Caki2 (cell line): ENCODE measurements around the gene SORD. TPM values are rescaled to one million over a fixed set of nuclear protein-coding genes. Genes with fewer than 3 reads are reported as not detected.

Experiments
- DNase-seq: peaks from one replicate; pipeline ENCODE4 v3.0.0-alpha.2; 2015; ENCODE audit warnings: low read depth
- in situ Hi-C: cut with HindIII; loops from 2 replicates; pipeline ENCODE4 v1.10.0; 2016; ENCODE audit warnings: low sequenced_read_pairs, low pct_unique_long_range_greater_than_20kb, mixed read lengths
- total RNA-seq: library from RNA; depleted of rRNA; stranded (reverse); fragments of >200 nt; shearing (Covaris generic); gene quantifications from 2 replicates; pipeline ENCODE4 v1.2.3, GENCODE V29; 2014; ENCODE audit warnings: low replicate concordance

SORD gene
- total RNA-seq, 1 experiment from 2014 or later = 25.1 TPM

DNA sequence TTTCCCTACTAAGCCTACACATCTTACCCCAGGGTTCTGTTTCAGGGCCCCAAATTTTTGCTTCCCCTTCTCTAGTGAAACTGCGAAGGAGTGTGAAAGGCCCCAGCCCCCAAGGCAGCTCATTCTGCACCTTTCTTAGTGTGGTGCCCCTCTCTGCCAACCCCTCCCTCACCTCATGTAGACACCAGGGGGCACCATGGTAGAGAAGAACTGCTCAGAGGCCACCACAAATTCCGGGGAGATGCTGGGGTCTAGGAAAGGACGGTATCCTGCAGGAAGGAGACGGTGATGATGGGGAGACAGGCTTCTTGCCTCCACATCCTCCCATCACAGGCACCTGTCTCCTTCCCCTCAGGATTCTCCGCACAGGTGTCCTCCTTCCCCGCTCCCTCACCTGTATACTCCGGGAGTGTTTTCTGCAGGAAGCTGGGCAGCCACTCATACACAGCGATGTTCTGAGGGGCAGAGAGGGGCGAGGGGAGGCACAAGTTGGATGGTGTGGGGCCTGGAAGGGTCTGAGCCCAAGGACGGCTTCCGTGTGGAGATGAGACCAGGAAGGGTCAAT lies 87.3 kb downstream of the SORD start:
- DNase-seq = no peak
- in situ Hi-C loops = no loop called here

DNA sequence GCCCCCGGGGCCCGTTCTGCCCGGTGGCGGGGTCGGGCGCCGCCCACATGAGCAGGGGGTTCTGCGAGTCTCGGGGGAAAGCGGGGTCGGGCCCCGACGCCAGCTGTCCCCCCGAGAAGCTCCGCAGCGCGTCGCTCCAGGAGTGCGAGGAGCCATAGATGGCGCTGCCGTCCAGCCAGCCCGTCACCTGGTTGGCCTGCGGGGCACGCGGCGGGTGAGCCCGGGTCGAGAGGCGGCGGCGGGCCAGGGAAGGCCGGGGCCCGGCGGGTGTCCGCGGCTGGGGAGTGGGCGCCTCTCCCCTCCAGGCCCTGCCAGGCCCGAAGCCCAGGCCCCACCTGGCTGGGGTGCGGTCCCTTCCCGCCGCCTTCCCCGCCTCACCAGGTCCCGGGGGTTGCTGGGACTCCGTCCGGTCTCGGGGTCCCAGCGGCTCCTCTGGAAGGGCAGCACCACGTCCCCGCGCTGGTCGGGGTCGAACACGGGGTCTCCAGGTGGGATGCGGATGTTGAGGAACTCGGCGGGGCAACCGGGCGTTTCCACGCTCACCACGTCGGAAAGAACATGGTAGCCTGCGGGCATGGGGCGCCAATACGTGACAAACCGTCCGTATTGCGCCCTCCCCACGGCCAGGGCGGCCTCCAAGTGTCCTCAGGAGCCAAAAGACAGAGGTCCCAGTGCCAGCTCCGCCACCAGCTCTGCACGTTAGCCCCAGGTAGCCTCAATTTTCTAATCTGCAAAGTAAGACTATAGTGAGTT lies 88.6 kb downstream of the SORD start:
- no peak for DNase-seq
- in situ Hi-C loops = no loop called here

DNA sequence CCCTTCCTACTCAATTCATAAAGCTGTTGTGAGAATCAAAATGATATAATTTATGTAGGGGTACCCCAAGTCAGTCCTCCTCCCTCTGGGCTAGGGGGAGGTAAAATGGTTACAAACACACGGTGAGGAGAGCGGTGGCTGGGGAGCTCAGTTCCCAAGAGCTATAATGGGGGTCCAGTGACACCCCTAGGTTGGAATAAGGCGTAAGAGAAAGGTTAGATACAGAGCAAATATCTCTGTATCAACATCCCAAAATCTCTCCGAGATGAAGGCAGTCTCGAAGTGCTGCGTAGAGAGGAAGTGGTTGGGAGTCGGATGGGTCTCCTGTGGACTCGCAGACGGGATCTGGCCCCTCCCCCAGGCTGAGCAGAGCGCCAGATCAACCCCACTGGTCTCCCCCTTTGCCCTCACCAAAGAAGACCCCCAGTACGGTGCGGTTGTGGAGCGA lies 89.2 kb downstream of the SORD start:
- DNase-seq = no peak
- in situ Hi-C loops = no loop called here

DNA sequence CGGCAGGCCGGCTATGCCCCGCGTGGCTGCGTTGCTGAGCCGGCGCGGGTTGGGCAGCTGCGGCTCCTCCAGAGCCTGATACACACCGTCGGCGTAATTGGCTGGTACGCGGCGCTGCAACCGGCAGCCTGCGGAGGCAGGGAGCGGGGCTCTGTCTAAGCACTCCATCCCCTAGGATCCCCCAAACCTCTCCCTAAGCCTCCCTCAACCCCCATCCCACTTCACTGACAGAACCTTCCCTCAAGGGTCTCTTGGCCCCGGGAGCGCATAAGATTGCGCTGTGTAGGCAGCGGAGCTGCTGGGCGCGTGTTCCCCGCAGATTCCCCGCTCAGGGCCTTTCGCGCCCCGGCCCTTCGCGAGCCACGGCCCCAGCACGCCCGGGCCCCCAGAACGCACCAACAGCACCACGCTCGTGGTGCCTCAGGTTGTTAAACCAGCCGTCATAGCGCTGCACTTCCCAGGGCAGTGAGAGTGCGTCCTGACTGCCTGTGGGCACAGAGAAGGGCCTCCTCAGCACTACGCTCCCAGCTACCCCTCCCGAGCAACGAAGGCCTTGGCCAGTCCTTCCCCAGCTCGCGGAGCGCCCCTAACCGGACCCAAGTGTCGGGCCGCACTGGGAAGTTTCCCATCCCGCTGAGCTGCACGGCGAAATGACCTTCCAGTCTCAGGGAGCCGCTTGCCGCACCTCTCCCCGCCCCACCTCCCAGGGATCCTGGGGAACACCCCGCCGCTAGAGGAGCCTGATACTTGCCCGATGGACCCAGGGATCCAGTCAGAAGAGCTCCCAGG lies 89.8 kb downstream of the SORD start:
- in situ Hi-C loops = no loop called here
- DNase-seq = no peak

DNA sequence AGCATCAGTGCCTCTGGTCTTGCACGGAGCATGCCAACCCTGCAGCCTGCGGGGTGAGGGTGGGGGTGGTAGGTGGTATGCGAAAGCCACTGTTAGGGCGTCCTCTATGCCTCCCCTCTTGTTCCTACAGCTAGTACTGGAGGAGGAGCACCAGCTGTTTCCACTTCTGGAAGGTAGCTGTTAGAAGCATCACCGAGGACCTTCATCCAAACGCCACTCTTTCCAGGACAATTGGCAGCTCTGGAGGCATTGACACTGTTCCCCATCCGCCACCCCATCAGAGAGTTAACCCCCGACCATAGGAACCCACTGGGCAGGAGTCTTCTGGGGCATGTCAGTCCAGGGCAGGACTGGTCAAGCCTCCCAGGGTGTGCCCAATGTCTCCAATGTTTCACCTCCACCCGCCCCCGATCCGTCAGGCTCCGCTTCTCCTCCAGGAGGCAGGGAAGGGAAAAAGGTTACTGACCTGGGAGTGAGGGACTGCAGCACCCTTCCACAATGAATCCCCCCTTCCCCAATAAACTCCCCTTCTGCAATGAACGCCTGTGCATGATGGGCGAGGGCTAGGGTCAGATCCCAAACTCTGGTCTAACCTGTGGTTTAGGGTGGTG lies 90.5 kb downstream of the SORD start:
- no peak for DNase-seq
- in situ Hi-C loops = no loop called here

DNA sequence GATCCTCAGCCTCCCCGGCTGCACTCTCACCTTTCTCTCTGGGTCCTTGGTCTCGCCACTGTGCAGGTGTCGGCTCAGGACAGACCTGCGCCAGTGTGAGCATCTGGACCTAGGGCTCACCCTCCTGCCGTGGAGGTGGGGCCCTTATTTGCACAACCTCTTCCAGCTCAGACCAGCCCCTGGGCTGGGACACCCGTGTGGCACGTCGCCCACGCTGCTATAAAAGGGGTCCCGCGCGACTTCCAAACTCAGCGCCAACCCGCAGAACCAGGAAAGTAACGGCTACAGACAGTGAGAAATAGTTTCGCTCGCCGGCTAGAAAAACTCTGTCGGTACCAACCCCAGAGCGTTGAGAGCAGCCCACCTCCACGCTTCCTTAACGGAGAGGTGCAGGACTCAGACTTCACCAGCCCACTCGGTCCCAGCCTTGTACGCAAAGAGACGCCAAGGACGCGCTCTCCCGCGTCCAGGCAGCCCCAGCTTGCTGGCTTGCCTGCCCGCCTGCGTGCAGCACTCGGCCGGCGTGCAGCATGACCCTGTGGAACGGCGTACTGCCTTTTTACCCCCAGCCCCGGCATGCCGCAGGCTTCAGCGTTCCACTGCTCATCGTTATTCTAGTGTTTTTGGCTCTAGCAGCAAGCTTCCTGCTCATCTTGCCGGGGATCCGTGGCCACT lies 91.2 kb downstream of the SORD start, which contains the start of the genes DUOX2 and DUOXA2:
Gene DUOX2 (minus strand): TSS at position 97 of the 675 bp plus-strand sequence. CDS start 761 bp downstream, outside the sequence.
Gene DUOXA2 (plus strand): TSS at position 251 of the 675 bp plus-strand sequence. CDS start 280 bp downstream, at position 531.
- DNase-seq = no peak
- in situ Hi-C loops = no loop called here

DNA sequence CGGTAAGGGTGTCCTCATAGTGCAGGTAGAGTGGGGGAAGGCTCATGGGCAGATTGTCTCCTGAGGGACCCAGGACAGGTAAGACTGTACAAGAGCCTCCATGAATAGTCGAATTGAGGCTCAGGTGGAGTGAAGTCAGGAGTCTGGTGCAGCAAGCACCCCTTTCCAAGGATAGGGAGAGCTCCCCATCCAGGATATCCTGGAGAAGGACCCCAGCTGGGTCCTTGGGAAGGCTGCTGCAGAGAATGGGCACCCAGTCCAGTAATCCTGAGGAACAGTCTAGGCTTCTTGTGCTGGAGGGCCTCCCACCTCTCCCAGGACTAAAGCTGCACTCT lies 91.7 kb downstream of the SORD start:
- DNase-seq = no peak
- in situ Hi-C loops = no loop called here

DNA sequence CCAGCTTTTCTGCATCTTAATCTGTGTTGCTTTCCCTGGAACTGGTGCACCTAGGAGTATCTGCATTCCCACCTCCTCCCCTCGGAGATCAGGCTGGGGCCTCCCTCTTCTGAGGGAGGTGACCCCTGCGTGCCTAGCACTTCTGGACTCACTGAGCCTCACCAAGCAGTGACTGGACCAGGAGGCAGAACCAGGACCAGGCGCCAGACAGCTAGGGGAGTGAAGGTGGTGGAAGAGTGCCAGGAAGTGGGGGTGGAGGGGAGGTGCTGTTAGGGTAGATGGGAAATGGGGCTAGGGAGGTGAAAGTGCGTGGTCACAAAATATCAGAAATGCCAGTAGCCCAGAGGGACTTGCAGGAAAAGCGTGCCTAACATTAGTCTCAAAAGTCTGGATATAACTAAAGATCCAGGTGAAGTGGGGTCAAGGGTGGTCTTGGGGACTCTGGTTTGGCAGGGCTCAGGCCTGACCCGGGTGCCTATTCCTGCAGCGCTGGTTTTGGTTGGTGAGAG lies 92.4 kb downstream of the SORD start:
- in situ Hi-C loops = no loop called here
- no peak for DNase-seq

DNA sequence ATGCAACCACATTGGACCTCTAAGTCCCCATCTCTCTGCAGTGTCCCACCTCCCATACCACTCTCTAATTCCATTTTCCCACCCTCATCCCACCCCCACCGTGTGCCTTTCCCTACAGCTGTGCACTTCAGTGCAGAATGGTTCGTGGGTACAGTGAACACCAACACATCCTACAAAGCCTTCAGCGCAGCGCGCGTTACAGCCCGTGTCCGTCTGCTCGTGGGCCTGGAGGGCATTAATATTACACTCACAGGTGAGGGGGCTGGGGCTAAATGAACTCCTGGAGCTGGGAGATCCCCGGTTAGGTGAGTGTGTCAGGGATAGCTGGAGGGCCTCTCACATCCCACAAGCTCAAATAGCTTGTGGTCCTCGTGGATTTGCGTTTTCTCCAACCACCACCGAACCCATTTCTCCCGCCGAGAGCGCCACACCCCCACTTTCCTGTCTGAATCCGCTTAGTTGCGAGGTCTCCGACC lies 93.0 kb downstream of the SORD start:
- in situ Hi-C loops = no loop called here
- no peak for DNase-seq

DNA sequence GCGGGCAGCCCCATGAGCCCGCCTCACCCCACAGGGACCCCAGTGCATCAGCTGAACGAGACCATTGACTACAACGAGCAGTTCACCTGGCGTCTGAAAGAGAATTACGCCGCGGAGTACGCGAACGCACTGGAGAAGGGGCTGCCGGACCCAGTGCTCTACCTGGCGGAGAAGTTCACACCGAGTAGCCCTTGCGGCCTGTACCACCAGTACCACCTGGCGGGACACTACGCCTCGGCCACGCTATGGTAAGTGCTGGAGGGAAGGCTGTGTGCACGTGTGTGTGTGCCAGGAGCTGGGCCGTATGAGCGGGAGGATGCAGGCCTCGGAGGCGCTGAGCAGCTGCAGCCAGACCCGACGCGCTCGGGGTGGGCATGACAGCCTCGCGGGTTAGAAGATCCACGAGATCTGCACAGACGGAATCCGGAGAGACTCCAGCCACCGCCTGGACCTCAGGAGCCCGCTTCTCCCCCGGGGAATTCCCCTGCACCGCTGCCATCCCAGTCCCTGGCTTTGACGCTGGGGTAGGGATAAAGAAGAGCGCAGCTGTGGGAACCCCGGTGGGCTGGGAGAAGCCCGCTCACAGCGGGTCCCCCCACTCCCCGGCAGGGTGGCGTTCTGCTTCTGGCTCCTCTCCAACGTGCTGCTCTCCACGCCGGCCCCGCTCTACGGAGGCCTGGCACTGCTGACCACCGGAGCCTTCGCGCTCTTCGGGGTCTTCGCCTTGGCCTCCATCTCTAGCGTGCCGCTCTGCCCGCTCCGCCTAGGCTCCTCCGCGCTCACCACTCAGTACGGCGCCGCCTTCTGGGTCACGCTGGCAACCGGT lies 93.7 kb downstream of the SORD start:
- no peak for DNase-seq
- in situ Hi-C loops = no loop called here

DNA sequence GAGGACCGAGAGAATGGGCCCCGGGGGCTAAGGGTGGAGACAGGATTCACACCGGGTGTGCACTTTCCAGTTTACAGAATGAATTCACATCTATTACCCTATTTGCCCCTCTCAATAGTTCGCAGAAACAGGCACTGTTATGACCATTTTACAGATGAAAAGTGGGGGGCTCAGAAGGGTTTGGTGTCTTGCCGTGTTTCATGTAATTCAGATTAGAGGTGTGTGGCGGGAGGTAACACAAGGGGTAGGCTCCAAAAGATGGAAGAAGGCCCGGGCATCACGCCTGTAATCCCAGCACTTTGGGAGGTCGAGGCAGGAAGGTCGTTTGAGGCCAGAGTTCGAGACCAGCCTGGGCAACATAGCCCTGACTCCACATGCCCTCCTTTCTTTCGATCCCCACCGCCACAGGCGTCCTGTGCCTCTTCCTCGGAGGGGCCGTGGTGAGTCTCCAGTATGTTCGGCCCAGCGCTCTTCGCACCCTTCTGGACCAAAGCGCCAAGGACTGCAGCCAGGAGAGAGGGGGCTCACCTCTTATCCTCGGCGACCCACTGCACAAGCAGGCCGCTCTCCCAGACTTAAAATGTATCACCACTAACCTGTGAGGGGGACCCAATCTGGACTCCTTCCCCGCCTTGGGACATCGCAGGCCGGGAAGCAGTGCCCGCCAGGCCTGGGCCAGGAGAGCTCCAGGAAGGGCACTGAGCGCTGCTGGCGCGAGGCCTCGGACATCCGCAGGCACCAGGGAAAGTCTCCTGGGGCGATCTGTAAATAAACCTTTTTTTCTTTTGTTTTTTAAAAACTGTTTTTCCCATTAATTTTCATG lies 94.5 kb downstream of the SORD start:
- DNase-seq = no peak
- in situ Hi-C loops = no loop called here

DNA sequence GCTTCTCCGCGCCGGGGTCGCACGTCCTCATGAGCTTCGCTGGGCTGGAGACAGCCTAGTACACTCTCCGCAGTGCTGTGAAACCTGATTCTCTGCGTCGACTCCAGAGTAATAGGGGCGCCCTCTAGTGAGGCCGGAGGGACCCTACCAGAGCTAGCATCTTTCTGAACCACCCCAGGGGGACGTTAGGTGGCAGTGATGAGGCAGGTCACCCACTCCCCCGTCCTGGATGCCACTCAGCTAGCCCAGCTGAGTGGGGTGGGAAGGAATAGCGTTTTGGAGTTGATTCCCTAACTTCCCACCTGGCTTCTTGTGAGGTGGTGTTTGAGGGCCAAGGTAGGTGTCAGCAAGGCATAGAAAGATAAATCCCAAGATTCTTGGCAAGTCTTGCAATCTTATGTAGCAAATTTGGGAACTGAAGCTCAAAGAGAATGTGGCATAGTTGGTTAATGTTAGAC lies 95.2 kb downstream of the SORD start:
- peak; percentile 78 for DNase-seq
- in situ Hi-C loops = no loop called here

DNA sequence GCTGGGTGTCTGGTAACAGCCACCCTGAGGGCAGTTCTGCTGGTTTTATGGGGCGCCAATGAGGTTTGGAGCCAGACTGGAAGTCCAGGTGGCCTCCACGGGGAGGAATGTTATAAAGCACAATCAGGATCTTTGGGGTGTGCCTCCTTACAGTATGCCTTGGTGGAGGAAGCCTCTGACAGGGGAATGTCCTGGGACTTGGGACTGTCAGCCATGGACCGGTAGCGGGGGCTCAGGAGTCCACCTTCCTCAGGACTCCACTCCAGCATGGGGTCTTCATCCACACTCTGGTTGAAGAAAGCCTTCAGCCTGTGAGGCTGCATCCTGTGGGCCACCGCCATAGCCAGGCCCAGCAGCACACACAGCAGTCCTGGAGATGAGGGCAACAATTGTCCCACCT lies 96.0 kb downstream of the SORD start:
- in situ Hi-C loops = no loop called here
- no peak for DNase-seq

DNA sequence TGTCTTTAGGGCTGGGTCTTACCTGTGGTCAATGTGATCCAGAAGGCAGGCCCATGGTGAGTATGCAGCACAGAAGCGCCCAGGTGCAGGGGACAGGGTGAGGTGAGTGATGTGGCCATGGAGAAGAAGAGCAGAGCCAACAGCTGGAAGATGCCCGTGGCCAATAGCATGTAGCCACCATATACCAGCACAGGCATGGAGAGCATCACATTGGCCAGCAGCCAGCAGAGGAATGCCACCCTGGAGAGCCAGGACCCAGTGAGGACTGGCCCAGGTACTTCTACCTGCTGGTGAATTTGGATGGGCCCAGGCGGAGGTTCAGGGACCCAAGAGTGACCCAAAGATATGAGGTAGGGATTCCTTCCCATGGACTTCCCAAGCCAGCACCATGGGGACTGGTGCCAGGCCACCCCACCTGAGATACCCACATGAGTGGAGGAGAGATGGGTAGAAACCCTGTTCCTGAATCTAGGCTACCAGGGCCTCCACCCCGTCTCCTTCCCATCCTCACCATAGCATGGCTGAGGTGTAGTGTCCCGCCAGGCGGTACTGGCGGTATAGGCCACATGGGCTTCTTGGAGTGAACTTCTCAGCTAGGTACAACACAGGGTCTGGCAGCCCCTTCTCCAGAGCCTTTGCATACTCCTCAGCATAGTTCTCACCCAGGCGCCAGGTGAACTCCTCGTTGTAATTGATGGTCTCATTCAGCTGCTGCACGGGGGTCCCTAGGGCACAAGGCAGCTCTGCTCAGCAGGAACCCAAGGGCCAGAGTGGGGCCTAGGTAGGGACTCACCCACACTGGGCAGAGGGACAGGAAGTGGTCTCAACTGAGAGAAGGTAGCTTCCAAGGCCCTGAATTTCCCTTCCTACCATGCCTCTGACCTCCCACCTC lies 97.3 kb downstream of the SORD start:
- in situ Hi-C loops = no loop called here

DNA sequence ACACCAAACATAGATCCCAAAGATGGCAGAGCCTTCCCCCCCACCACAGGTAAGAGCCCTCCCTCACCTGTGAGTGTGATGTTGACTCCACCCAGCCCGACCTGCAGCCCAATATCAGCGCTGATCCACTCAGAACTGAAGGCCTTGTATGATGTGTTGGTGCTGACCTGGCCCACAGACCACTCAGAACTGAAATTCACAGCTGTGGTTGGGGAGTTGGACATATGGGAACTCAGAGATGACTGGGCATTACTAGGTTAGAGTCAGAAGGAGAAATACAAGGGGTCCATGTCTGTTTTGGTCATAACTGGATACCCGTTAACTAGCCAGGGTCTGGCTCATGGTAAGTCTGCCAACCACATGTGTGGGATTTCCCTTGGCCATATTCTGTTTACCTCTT lies 98.0 kb downstream of the SORD start:
- in situ Hi-C loops = no loop called here
- DNase-seq = no peak

More for the DNA sequence above, 97.3 kb downstream of the SORD start:
- DNase-seq = no peak
